ENCODE results near the gene RRP15. TPM values are rescaled to one million over a fixed set of nuclear protein-coding genes. Genes with fewer than 3 reads are reported as not detected.
A peak's percentile ranks its signal among the peaks of the same experiment; 100 is the strongest.

The RRP15 gene
- total and polyA plus RNA-seq, 2 experiments from 2014 or later, result 19.8 to 86.5 TPM

DNA sequence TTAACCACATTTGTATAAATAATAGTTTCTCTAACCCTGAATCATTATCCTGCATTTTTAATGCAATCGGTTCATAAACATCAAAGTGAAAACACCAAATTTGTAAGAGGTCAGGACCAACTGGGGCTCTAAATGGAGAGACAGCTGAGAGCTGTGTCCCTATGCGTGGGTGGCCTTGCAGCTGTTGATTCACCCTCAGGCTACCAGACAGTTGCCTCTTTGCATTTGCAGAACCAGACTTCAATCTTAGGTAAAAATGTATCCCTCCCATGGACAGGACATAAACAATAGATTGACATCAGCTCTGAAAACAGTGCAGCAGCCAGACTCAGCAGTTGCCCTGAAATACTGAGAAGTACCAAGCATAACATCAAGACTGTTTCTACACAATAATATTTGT, 51.2 kb downstream of the RRP15 start:
- no peak overlapping the region for H3K27ac ChIP-seq (ENCODE audit: low read depth)
- no peaks in the 10 kb centered on the region for H4K20me1 ChIP-seq (replicated peaks; ENCODE audit: insufficient read depth)
- H3F3A ChIP-seq (replicated peaks; ENCODE audit: low read depth), result no peaks in the 10 kb centered on the region
- Mint-ChIP-seq H3K36me3 (ENCODE audit: low read depth) (peaks cover 18% of the 10 kb centered on the region; the same call in 2 of the 3 replicates), H3K9me3 (no peaks in the 10 kb centered on the region), H3K4me1 (peaks cover 21% of the 10 kb centered on the region), H3K27me3 (ENCODE audit: insufficient read depth, low read depth, poor library complexity) (no peaks in the 10 kb centered on the region), H3K27ac (no peak overlapping the region), H3K4me3 (no peak overlapping the region)
- H2AFZ ChIP-seq, result no peak overlapping the region
- TF ChIP-seq, protein P1, sequence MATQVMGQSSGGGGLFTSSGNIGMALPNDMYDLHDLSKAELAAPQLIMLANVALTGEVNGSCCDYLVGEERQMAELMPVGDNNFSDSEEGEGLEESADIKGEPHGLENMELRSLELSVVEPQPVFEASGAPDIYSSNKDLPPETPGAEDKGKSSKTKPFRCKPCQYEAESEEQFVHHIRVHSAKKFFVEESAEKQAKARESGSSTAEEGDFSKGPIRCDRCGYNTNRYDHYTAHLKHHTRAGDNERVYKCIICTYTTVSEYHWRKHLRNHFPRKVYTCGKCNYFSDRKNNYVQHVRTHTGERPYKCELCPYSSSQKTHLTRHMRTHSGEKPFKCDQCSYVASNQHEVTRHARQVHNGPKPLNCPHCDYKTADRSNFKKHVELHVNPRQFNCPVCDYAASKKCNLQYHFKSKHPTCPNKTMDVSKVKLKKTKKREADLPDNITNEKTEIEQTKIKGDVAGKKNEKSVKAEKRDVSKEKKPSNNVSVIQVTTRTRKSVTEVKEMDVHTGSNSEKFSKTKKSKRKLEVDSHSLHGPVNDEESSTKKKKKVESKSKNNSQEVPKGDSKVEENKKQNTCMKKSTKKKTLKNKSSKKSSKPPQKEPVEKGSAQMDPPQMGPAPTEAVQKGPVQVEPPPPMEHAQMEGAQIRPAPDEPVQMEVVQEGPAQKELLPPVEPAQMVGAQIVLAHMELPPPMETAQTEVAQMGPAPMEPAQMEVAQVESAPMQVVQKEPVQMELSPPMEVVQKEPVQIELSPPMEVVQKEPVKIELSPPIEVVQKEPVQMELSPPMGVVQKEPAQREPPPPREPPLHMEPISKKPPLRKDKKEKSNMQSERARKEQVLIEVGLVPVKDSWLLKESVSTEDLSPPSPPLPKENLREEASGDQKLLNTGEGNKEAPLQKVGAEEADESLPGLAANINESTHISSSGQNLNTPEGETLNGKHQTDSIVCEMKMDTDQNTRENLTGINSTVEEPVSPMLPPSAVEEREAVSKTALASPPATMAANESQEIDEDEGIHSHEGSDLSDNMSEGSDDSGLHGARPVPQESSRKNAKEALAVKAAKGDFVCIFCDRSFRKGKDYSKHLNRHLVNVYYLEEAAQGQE (IDR thresholded peaks at IDR 0.05; ENCODE audit: unreplicated experiment), result no peak
- TF ChIP-seq EZH2phosphoT487 (IDR thresholded peaks at IDR 0.05; ENCODE audit: unreplicated experiment), result no peak
- ATAC-seq (no peak), DNase-seq (ENCODE audit: low spot score) (no peak)
- no peaks in the 10 kb centered on the region for H3K79me2 ChIP-seq (replicated peaks; ENCODE audit: insufficient read depth)
- H3K4me2 ChIP-seq, result peak overlapping the region; percentile 15; the same call in 1 of the 2 replicates
- H3K27me3 ChIP-seq (ENCODE audit: insufficient read depth), result no peaks in the 10 kb centered on the region
- no peak overlapping the region for H3K4me3 ChIP-seq
- H3K36me3 ChIP-seq (ENCODE audit: insufficient read depth), result no peaks in the 10 kb centered on the region; the same call in 1 of the 2 replicates
- peaks cover 18% of the 10 kb centered on the region for H3K4me1 ChIP-seq (ENCODE audit: insufficient read depth)
- no peaks in the 10 kb centered on the region for H3K9me2 ChIP-seq (ENCODE audit: insufficient read depth)

DNA sequence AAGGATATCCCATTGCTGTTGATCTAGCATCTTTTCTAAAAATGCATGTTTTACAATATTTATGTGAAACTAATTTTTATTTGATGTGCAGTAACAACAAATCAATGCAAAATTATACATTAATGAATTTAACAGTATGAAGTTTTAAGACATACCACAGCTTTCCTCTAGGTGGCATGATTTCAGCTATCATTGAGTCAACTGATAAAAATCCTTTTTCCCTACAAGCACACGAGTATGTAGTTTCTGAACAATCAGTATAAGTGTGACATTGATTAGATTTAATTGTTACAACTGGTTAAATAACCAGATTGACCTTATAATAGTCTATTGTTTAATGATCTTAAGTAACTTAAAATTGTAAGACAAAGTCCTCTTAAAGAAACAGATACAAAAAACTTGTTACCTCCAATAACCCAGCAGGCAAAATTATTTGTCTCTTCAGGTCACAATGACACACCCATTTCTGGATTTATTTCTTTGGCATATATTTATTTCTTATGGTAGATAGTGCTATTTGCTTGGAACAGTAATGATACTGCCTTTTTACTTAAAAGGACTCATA, 54.3 kb downstream of the RRP15 start:
- no peak overlapping the region for H3K4me2 ChIP-seq
- DNase-seq (ENCODE audit: low spot score) (peak; percentile 53), ATAC-seq (no peak)
- H3K4me1 ChIP-seq (ENCODE audit: insufficient read depth), result peaks cover 18% of the 10 kb centered on the region
- no peak overlapping the region for H3K27ac Mint-ChIP-seq
- H3K9me2 ChIP-seq (ENCODE audit: insufficient read depth), result no peaks in the 10 kb centered on the region
- H3K36me3 Mint-ChIP-seq (ENCODE audit: low read depth), result no peaks in the 10 kb centered on the region
- no peak overlapping the region for H3K4me3 ChIP-seq
- H3K79me2 ChIP-seq (replicated peaks; ENCODE audit: insufficient read depth), result no peaks in the 10 kb centered on the region
- H4K20me1 ChIP-seq (replicated peaks; ENCODE audit: insufficient read depth), result no peaks in the 10 kb centered on the region
- H3K27ac ChIP-seq (ENCODE audit: low read depth), result no peak overlapping the region
- peaks cover 21% of the 10 kb centered on the region for H3K4me1 Mint-ChIP-seq
- no peaks in the 10 kb centered on the region for H3K36me3 ChIP-seq (ENCODE audit: insufficient read depth)
- no peak overlapping the region for H3K4me3 Mint-ChIP-seq
- no peak overlapping the region for H2AFZ ChIP-seq
- no peaks in the 10 kb centered on the region for H3F3A ChIP-seq (replicated peaks; ENCODE audit: low read depth)
- H3K27me3 Mint-ChIP-seq (ENCODE audit: insufficient read depth, low read depth, poor library complexity), result no peaks in the 10 kb centered on the region
- H3K27me3 ChIP-seq (ENCODE audit: insufficient read depth), result peaks cover 11% of the 10 kb centered on the region
- H3K9me3 Mint-ChIP-seq, result no peaks in the 10 kb centered on the region
- TF ChIP-seq EZH2 (IDR thresholded peaks at IDR 0.05; ENCODE audit: low read depth, unreplicated experiment) (no peak), NANOG (IDR thresholded peaks at IDR 0.05; ENCODE audit: borderline replicate concordance) (no peak), CREB1 (CRISPR knock-in tag; IDR thresholded peaks at IDR 0.05; ENCODE audit: low read depth) (no peak), STAT1 (IDR thresholded peaks at IDR 0.05; ENCODE audit: unreplicated experiment) (no peak), ZNF462 (CRISPR knock-in tag; IDR thresholded peaks at IDR 0.05) (no peak)
- TF ChIP-seq, protein P2, sequence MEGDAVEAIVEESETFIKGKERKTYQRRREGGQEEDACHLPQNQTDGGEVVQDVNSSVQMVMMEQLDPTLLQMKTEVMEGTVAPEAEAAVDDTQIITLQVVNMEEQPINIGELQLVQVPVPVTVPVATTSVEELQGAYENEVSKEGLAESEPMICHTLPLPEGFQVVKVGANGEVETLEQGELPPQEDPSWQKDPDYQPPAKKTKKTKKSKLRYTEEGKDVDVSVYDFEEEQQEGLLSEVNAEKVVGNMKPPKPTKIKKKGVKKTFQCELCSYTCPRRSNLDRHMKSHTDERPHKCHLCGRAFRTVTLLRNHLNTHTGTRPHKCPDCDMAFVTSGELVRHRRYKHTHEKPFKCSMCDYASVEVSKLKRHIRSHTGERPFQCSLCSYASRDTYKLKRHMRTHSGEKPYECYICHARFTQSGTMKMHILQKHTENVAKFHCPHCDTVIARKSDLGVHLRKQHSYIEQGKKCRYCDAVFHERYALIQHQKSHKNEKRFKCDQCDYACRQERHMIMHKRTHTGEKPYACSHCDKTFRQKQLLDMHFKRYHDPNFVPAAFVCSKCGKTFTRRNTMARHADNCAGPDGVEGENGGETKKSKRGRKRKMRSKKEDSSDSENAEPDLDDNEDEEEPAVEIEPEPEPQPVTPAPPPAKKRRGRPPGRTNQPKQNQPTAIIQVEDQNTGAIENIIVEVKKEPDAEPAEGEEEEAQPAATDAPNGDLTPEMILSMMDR (conservative IDR thresholded peaks at IDR 0.05; ENCODE audit: low read depth in 2 of 2), result peak; percentile 58 to 72
- TF ChIP-seq, protein P3, sequence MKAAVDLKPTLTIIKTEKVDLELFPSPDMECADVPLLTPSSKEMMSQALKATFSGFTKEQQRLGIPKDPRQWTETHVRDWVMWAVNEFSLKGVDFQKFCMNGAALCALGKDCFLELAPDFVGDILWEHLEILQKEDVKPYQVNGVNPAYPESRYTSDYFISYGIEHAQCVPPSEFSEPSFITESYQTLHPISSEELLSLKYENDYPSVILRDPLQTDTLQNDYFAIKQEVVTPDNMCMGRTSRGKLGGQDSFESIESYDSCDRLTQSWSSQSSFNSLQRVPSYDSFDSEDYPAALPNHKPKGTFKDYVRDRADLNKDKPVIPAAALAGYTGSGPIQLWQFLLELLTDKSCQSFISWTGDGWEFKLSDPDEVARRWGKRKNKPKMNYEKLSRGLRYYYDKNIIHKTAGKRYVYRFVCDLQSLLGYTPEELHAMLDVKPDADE (IDR thresholded peaks at IDR 0.05), result no peak
